ENCODE data around the gene IDH2. TPM values are rescaled to one million over a fixed set of nuclear protein-coding genes. Genes with fewer than 3 reads are reported as not detected.

Gene IDH2
- total RNA-seq, 6 donors from 2014 or later = 41.5 to 72.1 (median 48.7) TPM

DNA sequence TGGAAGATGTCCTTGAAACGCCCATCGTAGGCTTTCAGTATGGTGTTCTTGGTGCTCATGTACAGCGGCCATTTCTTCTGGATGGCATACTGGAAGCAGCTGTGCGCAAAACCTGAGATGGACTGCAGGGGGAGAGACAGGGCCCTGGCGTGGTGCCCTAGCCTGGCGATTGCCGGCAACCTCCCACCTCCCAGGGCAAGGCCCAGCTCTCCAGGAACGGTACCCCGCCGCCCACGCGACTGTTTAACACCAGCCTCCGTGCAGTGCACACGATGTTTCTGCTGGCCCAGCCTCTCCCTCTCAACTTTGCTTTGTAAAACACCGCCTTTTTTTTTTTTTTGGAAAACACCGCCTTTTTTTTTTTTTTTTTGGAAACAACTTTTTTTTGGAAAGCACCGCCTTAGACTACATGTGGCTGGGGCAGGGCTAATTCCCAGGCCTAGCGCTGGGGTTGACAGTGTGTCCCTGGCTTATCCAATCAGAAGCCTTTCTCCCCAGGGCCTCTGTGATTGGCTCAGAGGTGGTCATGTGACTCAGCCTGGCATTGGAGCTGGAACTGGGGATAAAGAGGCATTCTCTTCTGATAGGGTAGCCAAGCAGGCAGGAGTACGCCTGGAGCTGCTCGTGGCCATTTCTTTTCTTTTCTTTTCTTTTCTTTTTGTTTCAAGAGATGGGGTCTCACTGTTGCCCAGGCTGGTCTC is 14.7 kb downstream of the IDH2 start:
- WGBS, 2 donors = 91 to 92% methylated on average over 16 to 20 of the region's 20 CpGs
- Histone ChIP-seq H3K27me3 (no peaks in the 10 kb centered on the region), H3K36me3 (peaks cover 11 to 66% (median 41%) of the 10 kb centered on the region in 4 donors), H3K4me3 (no peak overlapping the region), H3K27ac (no peak overlapping the region), H3K9me3 (no peaks in the 10 kb centered on the region), H3K4me1 (peaks cover 0 to 2% (median under 1%) of the 10 kb centered on the region in 4 donors)
- ATAC-seq (ENCODE audit: low FRiP score in 2 of 2) (peak in 1 of 2 donors; percentile 19), DNase-seq (peak in 1 of 2 donors; percentile 79)
- no peak for TF ChIP-seq POLR2AphosphoS5 (IDR thresholded peaks at IDR 0.05)
- TF ChIP-seq, protein P1, sequence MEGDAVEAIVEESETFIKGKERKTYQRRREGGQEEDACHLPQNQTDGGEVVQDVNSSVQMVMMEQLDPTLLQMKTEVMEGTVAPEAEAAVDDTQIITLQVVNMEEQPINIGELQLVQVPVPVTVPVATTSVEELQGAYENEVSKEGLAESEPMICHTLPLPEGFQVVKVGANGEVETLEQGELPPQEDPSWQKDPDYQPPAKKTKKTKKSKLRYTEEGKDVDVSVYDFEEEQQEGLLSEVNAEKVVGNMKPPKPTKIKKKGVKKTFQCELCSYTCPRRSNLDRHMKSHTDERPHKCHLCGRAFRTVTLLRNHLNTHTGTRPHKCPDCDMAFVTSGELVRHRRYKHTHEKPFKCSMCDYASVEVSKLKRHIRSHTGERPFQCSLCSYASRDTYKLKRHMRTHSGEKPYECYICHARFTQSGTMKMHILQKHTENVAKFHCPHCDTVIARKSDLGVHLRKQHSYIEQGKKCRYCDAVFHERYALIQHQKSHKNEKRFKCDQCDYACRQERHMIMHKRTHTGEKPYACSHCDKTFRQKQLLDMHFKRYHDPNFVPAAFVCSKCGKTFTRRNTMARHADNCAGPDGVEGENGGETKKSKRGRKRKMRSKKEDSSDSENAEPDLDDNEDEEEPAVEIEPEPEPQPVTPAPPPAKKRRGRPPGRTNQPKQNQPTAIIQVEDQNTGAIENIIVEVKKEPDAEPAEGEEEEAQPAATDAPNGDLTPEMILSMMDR (IDR thresholded peaks at IDR 0.05) = peak in 2 of 6 experiments; percentile 4

DNA sequence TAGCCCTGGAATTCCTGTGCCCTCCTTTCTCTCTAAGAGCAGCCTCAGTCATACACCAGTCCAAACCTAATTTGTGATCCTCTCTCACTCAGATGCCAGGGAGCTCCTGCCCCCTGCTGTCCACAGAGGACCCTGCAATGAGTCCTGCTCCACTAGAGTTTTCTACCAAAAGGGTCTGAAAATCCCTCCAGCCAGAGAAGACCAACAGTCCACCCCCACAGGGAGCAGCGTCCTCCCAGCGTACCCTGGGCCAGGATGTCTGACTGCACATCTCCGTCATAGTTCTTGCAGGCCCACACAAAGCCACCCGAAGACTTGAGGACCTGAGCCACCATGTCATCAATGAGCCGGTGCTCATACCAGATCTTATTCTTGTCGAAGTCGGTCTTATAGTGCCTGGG is 15.4 kb downstream of the IDH2 start:
- Histone ChIP-seq H3K4me1 (peaks cover 6 to 9% (median 7%) of the 10 kb centered on the region in 4 donors), H3K27ac (no peak overlapping the region), H3K36me3 (peaks cover 11 to 72% (median 44%) of the 10 kb centered on the region in 4 donors), H3K9me3 (no peaks in the 10 kb centered on the region), H3K4me3 (no peak overlapping the region), H3K27me3 (no peaks in the 10 kb centered on the region)
- no peak for DNase-seq
- TF ChIP-seq, protein P1 (IDR thresholded peaks at IDR 0.05) = peak; percentile 47 to 73 (median 61)
- no peak for TF ChIP-seq EP300 (IDR thresholded peaks at IDR 0.05)
- peak; percentile 67 to 70 for ATAC-seq (ENCODE audit: low FRiP score in 2 of 2)
- WGBS, 2 donors = 96% methylated on average over 7 of the region's 7 CpGs; no CpG with 5 or more reads in 1 of the 2 donors

DNA sequence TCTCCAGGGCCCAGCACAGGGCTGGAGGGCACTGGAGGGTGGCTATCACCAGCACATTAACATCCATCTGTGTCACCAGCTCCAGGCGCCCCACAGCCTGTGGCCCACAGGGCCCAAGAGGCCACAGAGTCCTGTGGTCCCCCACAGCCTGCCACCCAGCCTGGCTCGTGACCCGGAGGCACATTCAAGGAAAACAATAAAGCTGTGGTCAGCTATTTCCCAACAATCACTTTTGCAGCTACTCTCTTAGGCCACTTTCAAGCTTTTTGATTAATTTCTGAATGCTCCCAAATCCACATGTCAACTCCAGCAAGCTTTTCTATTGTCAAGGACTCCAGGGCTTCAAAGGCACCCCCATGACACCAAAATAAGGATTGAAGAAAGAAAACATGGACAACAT is 16.7 kb downstream of the IDH2 start:
- no peak for TF ChIP-seq POLR2AphosphoS5 (IDR thresholded peaks at IDR 0.05)
- TF ChIP-seq EP300 (IDR thresholded peaks at IDR 0.05) = no peak
- TF ChIP-seq, protein P1 (IDR thresholded peaks at IDR 0.05) = no peak
- no peak for TF ChIP-seq POLR2A (IDR thresholded peaks at IDR 0.05)
- Histone ChIP-seq H3K27me3 (no peaks in the 10 kb centered on the region), H3K36me3 (peaks cover 11 to 79% (median 48%) of the 10 kb centered on the region in 4 donors), H3K4me1 (peaks cover 8 to 12% (median 11%) of the 10 kb centered on the region in 4 donors), H3K4me3 (no peak overlapping the region), H3K27ac (peak overlapping the region in 2 of 4 donors; percentile 7 to 17), H3K9me3 (no peaks in the 10 kb centered on the region)
- peak in 1 of 2 donors; percentile 44 for DNase-seq
- WGBS, 2 donors = 80 to 87% methylated on average over 3 of the region's 3 CpGs
- ATAC-seq (ENCODE audit: low FRiP score in 2 of 2) = no peak

DNA sequence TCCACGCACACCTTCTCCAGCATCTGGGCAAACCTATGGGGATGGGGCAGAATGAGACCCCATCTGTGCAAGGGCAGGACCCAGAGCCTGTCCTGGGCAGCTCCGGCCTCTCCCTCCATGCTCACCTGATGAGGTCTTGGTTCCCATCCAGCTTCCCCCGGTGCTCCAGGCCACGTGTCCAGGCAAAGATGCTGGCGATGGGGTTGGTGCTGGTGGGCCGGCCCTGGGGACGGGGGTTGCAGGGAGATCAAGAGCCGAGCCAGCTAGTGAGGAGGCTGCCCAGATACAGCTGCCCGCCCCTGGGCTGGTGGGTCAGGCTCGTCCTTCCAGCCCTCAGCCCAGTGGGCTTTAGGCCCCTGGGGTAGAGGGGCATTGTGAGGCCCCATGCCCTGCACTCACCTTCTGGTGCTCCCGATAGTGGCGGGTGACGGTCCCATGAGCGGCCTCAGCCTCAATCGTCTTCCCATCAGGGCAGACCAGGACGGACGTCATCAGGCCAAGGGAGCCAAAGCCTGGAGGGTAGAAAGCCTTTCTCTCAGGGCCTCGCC is 17.3 kb downstream of the IDH2 start:
- DNase-seq (peak in 1 of 2 donors; percentile 53), ATAC-seq (ENCODE audit: low FRiP score in 2 of 2) (no peak)
- no peak for TF ChIP-seq POLR2AphosphoS5 (IDR thresholded peaks at IDR 0.05)
- TF ChIP-seq POLR2A (IDR thresholded peaks at IDR 0.05) = no peak
- no peak for TF ChIP-seq EP300 (IDR thresholded peaks at IDR 0.05)
- TF ChIP-seq, protein P1 (IDR thresholded peaks at IDR 0.05) = no peak
- Histone ChIP-seq H3K27me3 (no peaks in the 10 kb centered on the region), H3K4me3 (no peak overlapping the region), H3K36me3 (peaks cover 11 to 79% (median 52%) of the 10 kb centered on the region in 4 donors), H3K4me1 (peaks cover 8 to 12% (median 11%) of the 10 kb centered on the region in 4 donors), H3K9me3 (no peaks in the 10 kb centered on the region), H3K27ac (peak overlapping the region in 2 of 4 donors; percentile 14 to 17)
- 99 to 100% methylated on average over 11 to 18 of the region's 18 CpGs for WGBS, 2 donors

Measured in upper lobe of left lung (tissue), 6 donors.